Activated naive CD8-positive, alpha-beta T cell (primary cell): ENCODE data around the gene SPAG17.

ENCODE experiments used
- H3K27ac Mint-ChIP-seq: one replicate; pipeline ENCODE4 v1.8.0; 2021; ENCODE audit warnings: mixed read lengths
- H3K27me3 Mint-ChIP-seq: one replicate; pipeline ENCODE4 v1.8.0; 2021; ENCODE audit warnings: mixed read lengths
- H3K36me3 Mint-ChIP-seq: one replicate; pipeline ENCODE4 v1.8.0; 2021; ENCODE audit warnings: mixed read lengths
- H3K4me1 Mint-ChIP-seq: one replicate; pipeline ENCODE4 v1.8.0; 2021; ENCODE audit warnings: low read depth, mixed read lengths
- H3K4me3 Mint-ChIP-seq: one replicate; pipeline ENCODE4 v1.8.0; 2021; ENCODE audit warnings: mild to moderate bottlenecking, mixed read lengths
- H3K9me3 Mint-ChIP-seq: one replicate; pipeline ENCODE4 v1.8.0; 2021; ENCODE audit warnings: low read depth, mixed read lengths

The SPAG17 gene

DNA sequence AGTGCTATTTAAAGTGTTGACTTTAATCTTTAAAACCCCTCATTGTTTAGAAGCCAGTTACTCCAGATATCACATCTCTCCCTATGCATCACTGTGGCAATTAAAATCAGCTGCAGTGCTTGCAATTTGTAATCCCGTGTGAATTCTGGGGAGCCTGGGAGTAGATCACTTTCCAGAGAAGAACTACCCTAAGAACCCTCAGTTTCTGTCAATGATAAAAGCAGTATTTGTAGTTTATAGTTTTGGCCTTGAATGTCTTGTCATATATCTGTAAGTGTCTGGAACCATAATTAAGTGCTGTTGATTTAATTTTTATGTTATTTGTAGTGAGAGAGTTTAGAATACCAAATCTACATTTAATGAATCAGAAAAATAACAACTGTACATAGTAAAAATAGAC is 5.5 kb upstream of the SPAG17 start:
- no peak overlapping the region for H3K27ac Mint-ChIP-seq
- peaks cover 4% of the 10 kb centered on the region for H3K27me3 Mint-ChIP-seq
- H3K4me3 Mint-ChIP-seq: no peak overlapping the region
- peaks cover 6% of the 10 kb centered on the region for H3K9me3 Mint-ChIP-seq
- H3K4me1 Mint-ChIP-seq: peaks cover 1% of the 10 kb centered on the region
- no peaks in the 10 kb centered on the region for H3K36me3 Mint-ChIP-seq

DNA sequence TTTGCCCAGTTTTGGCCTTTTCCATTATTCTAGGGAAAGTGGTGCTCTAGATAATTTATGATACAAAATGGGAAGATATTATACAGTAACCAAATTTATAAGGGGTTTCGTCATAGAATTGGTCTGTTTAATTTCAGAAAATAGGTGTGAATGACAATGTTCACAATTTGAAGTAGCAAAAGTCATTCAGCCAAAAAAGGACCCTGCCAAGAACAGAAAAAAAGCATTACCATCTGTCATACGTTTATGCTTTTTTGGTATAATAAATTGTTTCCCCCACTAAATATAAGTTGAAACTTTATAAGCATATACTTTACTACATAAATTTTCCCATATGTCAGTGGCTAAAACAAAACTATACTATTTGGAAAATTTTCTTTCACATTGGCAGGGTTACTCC is 4.5 kb upstream of the SPAG17 start:
- Mint-ChIP-seq H3K27ac (no peak overlapping the region), H3K9me3 (peaks cover 6% of the 10 kb centered on the region), H3K36me3 (no peaks in the 10 kb centered on the region), H3K27me3 (peaks cover 9% of the 10 kb centered on the region), H3K4me1 (peaks cover 8% of the 10 kb centered on the region), H3K4me3 (no peak overlapping the region)

DNA sequence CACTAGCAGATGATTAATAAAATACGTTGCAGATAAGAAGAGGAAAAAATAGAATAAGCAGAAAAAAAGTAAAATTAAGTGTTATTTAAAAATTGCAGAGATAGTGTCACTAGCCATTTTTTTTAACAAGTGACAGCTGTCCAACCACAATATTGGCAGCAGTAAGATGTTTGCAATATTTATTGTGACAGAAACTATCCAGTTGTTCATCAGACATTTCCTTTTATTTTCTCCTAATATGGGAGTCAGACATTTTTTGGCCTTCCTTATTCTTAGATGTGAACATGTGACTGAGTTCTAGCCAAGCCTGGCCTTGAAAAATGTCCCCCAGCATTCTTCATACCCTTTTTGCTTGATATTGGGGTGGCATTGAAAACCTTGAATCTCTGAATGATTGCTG is 3.4 kb upstream of the SPAG17 start:
- Mint-ChIP-seq H3K9me3 (peaks cover 6% of the 10 kb centered on the region), H3K27ac (no peak overlapping the region), H3K36me3 (no peaks in the 10 kb centered on the region), H3K27me3 (peaks cover 9% of the 10 kb centered on the region), H3K4me1 (peaks cover 8% of the 10 kb centered on the region), H3K4me3 (no peak overlapping the region)

DNA sequence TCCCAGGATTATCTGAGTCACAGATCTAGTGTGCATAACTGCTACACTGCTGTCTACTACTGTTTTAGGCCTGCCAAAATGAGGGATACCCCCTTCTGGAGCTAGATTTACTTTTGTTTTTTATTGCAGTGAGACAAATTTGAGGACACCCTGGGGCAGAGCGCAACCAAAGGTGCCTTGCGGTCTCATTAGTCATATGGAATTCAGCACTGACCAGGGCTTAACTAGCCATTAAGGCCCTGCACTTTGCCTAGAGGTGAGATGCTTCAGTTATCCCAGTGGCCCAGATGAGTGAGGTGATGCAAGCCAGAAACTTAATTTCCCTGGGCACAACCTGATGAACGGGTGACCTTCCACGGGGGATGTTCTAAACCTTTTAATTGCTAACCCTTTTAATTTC is 998 bp upstream of the SPAG17 start:
- Mint-ChIP-seq H3K27me3 (peaks cover 9% of the 10 kb centered on the region), H3K4me3 (no peak overlapping the region), H3K27ac (no peak overlapping the region), H3K4me1 (peaks cover 8% of the 10 kb centered on the region), H3K9me3 (peaks cover 3% of the 10 kb centered on the region), H3K36me3 (no peaks in the 10 kb centered on the region)

DNA sequence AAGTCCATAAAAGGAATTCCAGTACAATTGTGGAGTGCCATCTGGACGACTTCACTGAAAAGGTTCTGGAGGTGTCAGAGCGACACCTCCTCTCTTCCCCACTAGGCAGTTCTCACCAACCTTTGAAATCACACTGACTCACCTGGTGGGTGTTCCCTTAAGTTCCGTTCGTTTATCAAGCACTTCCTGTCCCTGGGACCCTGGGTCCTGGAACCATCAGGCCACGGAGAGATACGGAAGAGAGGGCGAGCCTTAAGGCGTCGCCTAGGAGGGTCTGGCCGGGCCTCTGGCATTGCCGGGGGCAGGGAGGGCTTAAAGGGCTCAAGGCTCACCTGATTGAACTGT is 317 bp downstream of the SPAG17 start:
- Mint-ChIP-seq H3K4me3 (no peak overlapping the region), H3K4me1 (peaks cover 8% of the 10 kb centered on the region), H3K27me3 (peaks cover 9% of the 10 kb centered on the region), H3K27ac (no peak overlapping the region), H3K9me3 (peaks cover 3% of the 10 kb centered on the region), H3K36me3 (no peaks in the 10 kb centered on the region)

GRCh38 chr1:118183586-118183985 is 1.4 kb downstream of the SPAG17 start:
- Mint-ChIP-seq H3K4me1 (peaks cover 8% of the 10 kb centered on the region), H3K36me3 (no peaks in the 10 kb centered on the region), H3K27ac (no peak overlapping the region), H3K4me3 (no peak overlapping the region), H3K9me3 (peaks cover 3% of the 10 kb centered on the region), H3K27me3 (peaks cover 9% of the 10 kb centered on the region)

DNA sequence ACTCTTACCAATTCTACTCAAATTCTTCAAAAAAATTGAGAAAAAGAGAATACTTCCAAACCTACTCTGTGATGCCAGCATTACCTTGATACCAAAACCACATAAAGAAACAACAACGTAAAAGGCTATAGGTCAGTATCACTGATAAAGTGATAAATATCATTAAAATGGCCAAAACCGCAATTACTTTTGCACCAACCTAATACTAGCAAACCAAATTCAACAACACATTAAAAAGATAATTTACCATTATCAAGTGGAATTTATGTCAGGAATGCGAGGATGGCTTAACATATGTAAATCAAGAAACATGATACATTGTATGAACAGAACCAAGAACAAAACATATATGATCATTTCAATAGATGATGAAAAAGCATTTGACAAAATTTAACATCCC is 7.0 kb downstream of the SPAG17 start:
- H3K4me1 Mint-ChIP-seq: no peaks in the 10 kb centered on the region
- H3K9me3 Mint-ChIP-seq: peaks cover 14% of the 10 kb centered on the region
- H3K27me3 Mint-ChIP-seq: no peaks in the 10 kb centered on the region
- no peak overlapping the region for H3K27ac Mint-ChIP-seq
- no peaks in the 10 kb centered on the region for H3K36me3 Mint-ChIP-seq
- no peak overlapping the region for H3K4me3 Mint-ChIP-seq

DNA sequence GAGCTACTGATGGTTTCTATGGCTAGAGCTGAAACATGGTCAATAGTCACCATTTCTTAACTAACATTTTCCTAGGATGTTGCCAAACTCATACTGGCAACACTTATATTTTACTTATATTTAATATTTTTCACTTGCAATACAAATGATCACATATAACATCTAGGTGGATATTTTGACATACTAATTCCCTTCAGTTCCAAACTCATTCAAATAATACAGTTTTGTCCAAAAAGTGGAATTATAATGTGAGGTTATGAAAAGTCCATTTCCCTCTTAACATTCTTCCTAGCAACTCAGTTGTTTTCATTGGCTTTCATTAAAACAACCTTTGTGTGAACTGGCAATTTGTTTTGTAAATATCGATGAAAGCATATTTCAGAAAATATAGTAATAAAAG is 16.0 kb downstream of the SPAG17 start:
- Mint-ChIP-seq H3K4me1 (no peaks in the 10 kb centered on the region), H3K27ac (no peak overlapping the region), H3K4me3 (no peak overlapping the region), H3K9me3 (no peaks in the 10 kb centered on the region), H3K27me3 (peaks cover 3% of the 10 kb centered on the region), H3K36me3 (no peaks in the 10 kb centered on the region)

DNA sequence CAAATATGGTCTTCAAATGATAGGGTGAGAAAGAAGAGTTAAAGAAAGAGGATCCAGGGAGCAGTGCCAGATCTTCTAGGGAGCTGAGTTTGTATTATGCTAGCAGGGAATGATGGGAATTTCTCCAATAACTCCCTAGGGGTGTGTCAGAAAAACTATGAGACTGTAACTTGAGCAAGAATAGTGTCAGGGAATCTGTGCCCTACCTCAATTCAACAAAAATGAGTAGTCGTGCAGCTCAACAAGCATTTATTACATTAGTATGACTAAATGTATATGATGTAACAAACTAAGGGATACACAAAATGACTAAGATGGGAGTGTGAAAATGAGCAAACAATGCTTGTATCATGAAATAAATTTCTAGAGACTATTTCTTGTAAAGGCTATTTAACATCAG is 24.2 kb downstream of the SPAG17 start:
- Mint-ChIP-seq H3K4me3 (no peak overlapping the region), H3K27ac (no peak overlapping the region), H3K4me1 (no peaks in the 10 kb centered on the region), H3K9me3 (no peaks in the 10 kb centered on the region), H3K36me3 (no peaks in the 10 kb centered on the region), H3K27me3 (peaks cover 2% of the 10 kb centered on the region)

DNA sequence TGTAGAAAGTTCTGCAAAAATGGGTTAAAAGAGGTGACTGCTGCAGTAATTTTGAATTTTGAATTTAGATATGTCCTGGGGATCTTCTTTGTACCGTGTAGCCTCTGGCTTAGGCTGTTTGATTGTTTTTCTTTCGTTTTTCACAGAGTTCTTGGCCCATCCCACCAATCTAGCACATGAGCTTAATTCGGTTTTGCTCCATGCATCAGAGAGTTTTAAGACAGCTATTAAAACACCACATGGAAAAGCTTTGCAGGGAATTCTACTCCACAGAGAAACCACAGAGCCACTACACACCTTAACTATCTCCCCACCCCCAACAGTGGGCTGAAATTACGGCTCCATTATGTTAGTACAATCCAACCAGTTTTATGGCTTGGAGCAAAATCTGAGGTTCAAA is 25.5 kb downstream of the SPAG17 start:
- H3K9me3 Mint-ChIP-seq: no peaks in the 10 kb centered on the region
- no peak overlapping the region for H3K4me3 Mint-ChIP-seq
- H3K4me1 Mint-ChIP-seq: no peaks in the 10 kb centered on the region
- peaks cover 2% of the 10 kb centered on the region for H3K27me3 Mint-ChIP-seq
- no peak overlapping the region for H3K27ac Mint-ChIP-seq
- H3K36me3 Mint-ChIP-seq: no peaks in the 10 kb centered on the region

- H3K4me3 Mint-ChIP-seq: no peak overlapping the region
- no peaks in the 10 kb centered on the region for H3K36me3 Mint-ChIP-seq
- H3K9me3 Mint-ChIP-seq: no peaks in the 10 kb centered on the region
- peaks cover 2% of the 10 kb centered on the region for H3K27me3 Mint-ChIP-seq
- H3K27ac Mint-ChIP-seq: no peak overlapping the region
- H3K4me1 Mint-ChIP-seq: no peaks in the 10 kb centered on the region
Observed at GRCh38 chr1:118158924-118159323, 26.1 kb downstream of the SPAG17 start.

GRCh38 chr1:118157506-118157905 is 27.5 kb downstream of the SPAG17 start:
- H3K9me3 Mint-ChIP-seq: no peaks in the 10 kb centered on the region
- peaks cover 2% of the 10 kb centered on the region for H3K27me3 Mint-ChIP-seq
- no peaks in the 10 kb centered on the region for H3K36me3 Mint-ChIP-seq
- H3K27ac Mint-ChIP-seq: no peak overlapping the region
- no peaks in the 10 kb centered on the region for H3K4me1 Mint-ChIP-seq
- H3K4me3 Mint-ChIP-seq: no peak overlapping the region

- H3K27me3 Mint-ChIP-seq: no peaks in the 10 kb centered on the region
- H3K27ac Mint-ChIP-seq: no peak overlapping the region
- no peaks in the 10 kb centered on the region for H3K36me3 Mint-ChIP-seq
- H3K4me3 Mint-ChIP-seq: no peak overlapping the region
- H3K4me1 Mint-ChIP-seq: no peaks in the 10 kb centered on the region
- no peaks in the 10 kb centered on the region for H3K9me3 Mint-ChIP-seq
Observed at GRCh38 chr1:118155106-118155505, 29.9 kb downstream of the SPAG17 start.

GRCh38 chr1:118154220-118154619 is 30.8 kb downstream of the SPAG17 start:
- H3K36me3 Mint-ChIP-seq: no peaks in the 10 kb centered on the region
- no peaks in the 10 kb centered on the region for H3K9me3 Mint-ChIP-seq
- no peak overlapping the region for H3K4me3 Mint-ChIP-seq
- H3K27ac Mint-ChIP-seq: no peak overlapping the region
- H3K27me3 Mint-ChIP-seq: no peaks in the 10 kb centered on the region
- H3K4me1 Mint-ChIP-seq: no peaks in the 10 kb centered on the region

DNA sequence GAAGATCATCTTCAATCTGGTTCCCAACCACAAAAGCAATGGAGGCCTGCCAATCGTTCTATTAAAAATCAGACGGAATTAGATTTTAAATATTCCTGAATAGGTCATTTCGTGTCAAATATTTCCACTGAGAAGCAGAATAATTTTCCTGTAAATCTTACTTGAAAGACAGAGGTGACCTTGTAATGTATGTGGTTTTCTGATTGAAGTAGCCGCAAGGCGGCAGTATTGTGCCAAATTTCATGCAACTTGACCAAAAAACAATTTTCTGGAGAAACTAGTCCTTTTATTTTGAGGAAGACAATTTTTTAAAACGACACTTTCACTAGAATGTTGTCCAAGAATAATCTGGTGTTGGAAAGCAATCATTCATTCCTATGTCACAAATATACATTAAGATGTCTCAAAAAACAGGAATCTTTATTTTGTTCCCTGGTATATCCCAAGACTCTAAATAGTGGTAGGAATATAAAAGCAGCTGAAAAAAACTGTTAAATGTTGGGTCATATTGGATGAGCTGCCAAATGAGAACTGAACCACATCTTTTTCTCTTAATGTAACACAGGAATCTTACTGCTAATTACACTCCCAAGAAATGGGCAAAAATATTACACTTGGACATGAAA is 33.6 kb downstream of the SPAG17 start:
- Mint-ChIP-seq H3K36me3 (no peaks in the 10 kb centered on the region), H3K27ac (no peak overlapping the region), H3K4me3 (no peak overlapping the region), H3K27me3 (no peaks in the 10 kb centered on the region), H3K9me3 (no peaks in the 10 kb centered on the region), H3K4me1 (no peaks in the 10 kb centered on the region)

DNA sequence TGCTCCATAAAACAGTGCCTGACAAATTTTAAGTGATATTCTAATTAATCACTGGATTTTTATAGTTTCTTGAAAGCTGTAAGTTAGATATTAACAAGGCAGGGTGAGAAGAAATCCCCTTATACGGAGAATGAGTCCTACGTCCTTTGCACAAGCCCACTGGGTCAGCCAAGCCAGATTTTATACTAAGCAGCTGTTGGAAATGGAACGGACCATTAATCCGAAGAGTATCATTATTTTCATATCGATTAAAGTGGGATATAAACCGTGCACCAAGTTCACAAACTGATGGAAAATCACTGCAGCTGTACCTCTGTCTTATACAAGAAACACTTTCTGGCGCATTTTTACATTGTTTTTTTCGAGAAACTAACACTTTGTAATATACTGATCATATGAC is 35.2 kb downstream of the SPAG17 start:
- Mint-ChIP-seq H3K9me3 (no peaks in the 10 kb centered on the region), H3K4me3 (no peak overlapping the region), H3K4me1 (no peaks in the 10 kb centered on the region), H3K36me3 (no peaks in the 10 kb centered on the region), H3K27me3 (no peaks in the 10 kb centered on the region), H3K27ac (no peak overlapping the region)
